Lung (tissue), 12 donors: ENCODE data around the gene ELMOD1. TPM values are rescaled to one million over a fixed set of nuclear protein-coding genes. Genes with fewer than 3 reads are reported as not detected.
"Not testable (repeated sequence)": the region's sequence is repeated elsewhere in the genome, so short reads cannot be mapped to it uniquely, and the experiment has no call there.

Source experiments
- ATAC-seq: fragments of 200-7000 bp; cut with Tn5 transposase; one replicate; pipeline ENCODE4 v1.9.1; 2020; ENCODE audit warnings: moderate number of reproducible peaks; ENCODE audit not compliant: insufficient read depth, low FRiP score
- DNase-seq, 3 donors: peaks; one replicate each; pipeline ENCODE4 v3.0.0-alpha.2; 2013 to 2017
- H3K27ac ChIP-seq, 2 donors: one replicate each; pipeline ENCODE4 v1.5.1; 2013; ENCODE audit warnings: mild to moderate bottlenecking in 2 of 2, moderate library complexity in 2 of 2, control low read depth in 1 of 2, inconsistent platforms in 1 of 2, low read depth in 1 of 2, low read length in 1 of 2
- H3K27me3 ChIP-seq, 3 donors: one replicate each; pipeline ENCODE4 v1.5.1; 2013; ENCODE audit warnings: low read length in 2 of 3; ENCODE audit not compliant: control insufficient read depth in 3 of 3, insufficient read depth in 3 of 3
- H3K36me3 ChIP-seq, 4 donors: one replicate each; pipeline ENCODE4 v1.5.1; 2013; ENCODE audit warnings: low read length in 4 of 4, mild to moderate bottlenecking in 1 of 4, moderate library complexity in 1 of 4; ENCODE audit not compliant: control insufficient read depth in 4 of 4, insufficient read depth in 4 of 4
- H3K4me1 ChIP-seq, 5 donors: one replicate each; pipeline ENCODE4 v1.5.1; 2013; ENCODE audit warnings: low read length in 5 of 5, mild to moderate bottlenecking in 2 of 5, moderate library complexity in 1 of 5; ENCODE audit not compliant: control insufficient read depth in 5 of 5, insufficient read depth in 5 of 5
- H3K4me3 ChIP-seq: one replicate; pipeline ENCODE4 v1.5.1; 2013; ENCODE audit warnings: mild to moderate bottlenecking, control low read depth, moderate library complexity
- H3K9ac ChIP-seq, 2 donors: one replicate each; pipeline ENCODE4 v1.5.1; 2013; ENCODE audit warnings: low read length in 2 of 2, control low read depth in 1 of 2; ENCODE audit not compliant: insufficient read depth in 1 of 2
- H3K9me3 ChIP-seq, 4 donors: one replicate each; pipeline ENCODE4 v1.5.1; 2013; ENCODE audit warnings: low read length in 3 of 4, mild to moderate bottlenecking in 1 of 4, moderate library complexity in 1 of 4; ENCODE audit not compliant: control insufficient read depth in 4 of 4, insufficient read depth in 3 of 4
- WGBS, 2 donors: extraction: QIAGEN DNeasy Blood & Tissue Kit; methylation state at CpG; one replicate each; pipeline ENCODE4 v1.1.7; 2013; 5-methylcytosine and 5-hydroxymethylcytosine counted together
- polyA plus RNA-seq, 2 donors: library from polyadenylated mRNA; stranded (reverse); fragments of 200-250 nt; gene quantifications; one replicate each; pipeline ENCODE4 v1.2.1, GENCODE V29; 2013
- total RNA-seq, 2 donors: library from RNA; depleted of rRNA in 1 of 2; stranded (reverse); fragments of >200 nt in 1 of 2; gene quantifications; one replicate each; pipeline ENCODE4 v1.2.1, GENCODE V29; 2014 to 2021
- TF ChIP-seq, protein P1 (sequence below): IDR thresholded peaks from 2 replicates; pipeline ENCODE4 v1.5.1; 2012; ENCODE audit warnings: mild to moderate bottlenecking; ENCODE audit errors: control extremely low read depth, extremely low read depth
- donor health status: control.
- donor health status: control.
- donor health status: Bipolar disorder and iron deficiency.
- donor health status: healthy.
- donor health status: DM: yes; HTN: yes; CAD: no.

ELMOD1 gene
- total and polyA plus RNA-seq, 4 donors = 0.19 to 1.9 (median 0.82) TPM

DNA sequence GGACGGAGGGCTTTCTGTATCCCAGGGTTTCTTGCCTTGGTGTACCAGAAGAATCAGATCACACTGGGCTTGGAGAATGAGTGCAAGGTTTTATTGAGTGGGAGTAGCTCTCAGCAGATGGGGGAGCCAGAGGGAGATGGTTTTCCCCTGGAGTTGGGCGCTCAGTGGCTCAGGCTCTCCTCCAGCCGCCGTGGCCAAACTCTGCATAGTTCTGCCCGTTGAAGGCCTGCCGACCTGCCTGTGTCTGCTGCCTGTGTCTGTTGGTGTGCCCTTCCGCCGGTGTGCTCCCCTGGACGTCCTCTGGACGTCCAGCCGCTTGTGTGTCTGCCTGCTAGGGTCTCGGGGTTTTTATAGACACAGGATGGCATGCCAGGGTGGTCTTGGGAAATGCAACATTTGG lies 20.9 kb upstream of the ELMOD1 start:
- 92 to 93% methylated on average over 12 of the region's 12 CpGs for WGBS, 2 donors
- H3K9ac ChIP-seq = no peak overlapping the region
- H3K36me3 ChIP-seq = peaks cover 0 to 2% (median 0%) of the 10 kb centered on the region in 4 donors
- no peak overlapping the region for H3K4me3 ChIP-seq
- no peaks in the 10 kb centered on the region for H3K9me3 ChIP-seq
- DNase-seq (no peak), ATAC-seq (no peak)
- H3K27me3 ChIP-seq = no peaks in the 10 kb centered on the region
- peaks cover 0 to 4% (median 0%) of the 10 kb centered on the region in 5 donors for H3K4me1 ChIP-seq
- TF ChIP-seq, protein P1, sequence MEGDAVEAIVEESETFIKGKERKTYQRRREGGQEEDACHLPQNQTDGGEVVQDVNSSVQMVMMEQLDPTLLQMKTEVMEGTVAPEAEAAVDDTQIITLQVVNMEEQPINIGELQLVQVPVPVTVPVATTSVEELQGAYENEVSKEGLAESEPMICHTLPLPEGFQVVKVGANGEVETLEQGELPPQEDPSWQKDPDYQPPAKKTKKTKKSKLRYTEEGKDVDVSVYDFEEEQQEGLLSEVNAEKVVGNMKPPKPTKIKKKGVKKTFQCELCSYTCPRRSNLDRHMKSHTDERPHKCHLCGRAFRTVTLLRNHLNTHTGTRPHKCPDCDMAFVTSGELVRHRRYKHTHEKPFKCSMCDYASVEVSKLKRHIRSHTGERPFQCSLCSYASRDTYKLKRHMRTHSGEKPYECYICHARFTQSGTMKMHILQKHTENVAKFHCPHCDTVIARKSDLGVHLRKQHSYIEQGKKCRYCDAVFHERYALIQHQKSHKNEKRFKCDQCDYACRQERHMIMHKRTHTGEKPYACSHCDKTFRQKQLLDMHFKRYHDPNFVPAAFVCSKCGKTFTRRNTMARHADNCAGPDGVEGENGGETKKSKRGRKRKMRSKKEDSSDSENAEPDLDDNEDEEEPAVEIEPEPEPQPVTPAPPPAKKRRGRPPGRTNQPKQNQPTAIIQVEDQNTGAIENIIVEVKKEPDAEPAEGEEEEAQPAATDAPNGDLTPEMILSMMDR = no peak
- H3K27ac ChIP-seq = no peak overlapping the region

DNA sequence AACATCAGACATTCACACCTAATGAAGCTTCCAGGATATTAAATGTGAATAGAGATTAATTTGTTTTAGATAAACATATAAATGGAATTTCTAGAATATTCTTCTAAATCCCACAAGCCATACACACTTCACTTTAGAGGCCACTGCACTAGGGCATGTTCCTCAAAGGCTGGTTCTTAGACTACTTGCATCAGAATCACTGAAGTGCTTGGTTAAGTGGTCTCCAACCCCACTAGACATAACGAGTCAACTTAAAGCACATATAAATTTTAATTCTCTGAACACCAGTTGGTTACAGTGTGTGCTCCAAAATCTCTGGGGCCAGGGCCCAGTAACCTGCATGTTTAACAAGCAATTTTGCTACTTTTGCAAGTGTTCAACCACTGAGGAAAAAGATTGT lies 17.5 kb upstream of the ELMOD1 start:
- Histone ChIP-seq H3K4me1 (no peaks in the 10 kb centered on the region), H3K9me3 (no peaks in the 10 kb centered on the region), H3K27me3 (no peaks in the 10 kb centered on the region), H3K9ac (no peak overlapping the region), H3K36me3 (no peaks in the 10 kb centered on the region), H3K27ac (no peak overlapping the region), H3K4me3 (no peak overlapping the region)
- ATAC-seq = no peak
- TF ChIP-seq, protein P1 = no peak
- WGBS, 2 donors = 57 to 91% methylated on average over 1 of the region's 1 CpG
- peak in 2 of 3 donors; percentile 36 to 67 for DNase-seq

DNA sequence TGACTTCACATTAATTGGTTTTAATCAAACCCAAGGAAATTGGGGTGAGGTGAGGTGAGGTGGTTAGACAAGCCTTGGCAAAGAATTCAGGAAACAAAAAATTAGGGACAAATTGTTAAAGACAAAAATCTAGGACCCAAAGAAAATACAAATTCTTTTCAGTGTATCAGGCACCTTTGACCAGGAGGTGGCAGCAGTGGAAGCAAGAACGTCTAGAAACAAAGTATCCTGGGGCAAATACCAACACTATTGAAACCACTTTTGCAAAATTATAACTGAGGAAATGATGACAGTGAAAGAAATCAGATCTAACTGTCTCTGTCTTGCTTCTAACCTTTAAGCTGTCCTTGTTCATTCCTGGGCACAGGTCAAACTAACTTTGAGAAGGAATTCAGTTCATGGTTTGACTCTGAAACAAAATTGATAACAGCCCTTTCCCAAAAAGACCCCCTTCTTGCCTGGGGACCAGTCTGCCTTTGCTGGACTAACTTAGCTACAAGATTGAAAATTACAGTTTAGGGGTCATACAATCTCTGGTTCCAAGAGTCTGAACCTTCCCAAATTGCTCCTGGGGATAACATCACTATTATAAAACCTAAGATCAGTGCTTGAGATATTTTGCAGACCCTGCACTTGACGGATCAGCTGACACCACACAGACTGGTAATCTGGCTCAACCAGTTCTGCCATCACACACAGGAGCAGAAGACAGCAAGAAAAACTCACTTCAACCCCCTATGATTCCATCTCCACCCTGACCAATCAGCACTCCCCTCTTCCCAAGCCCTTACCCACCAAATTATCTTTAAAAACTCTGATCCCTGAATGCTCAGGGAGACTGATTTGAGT lies 14.2 kb upstream of the ELMOD1 start:
- not testable (repeated sequence) for H3K9me3 ChIP-seq, H3K4me1 ChIP-seq, H3K36me3 ChIP-seq, H3K27me3 ChIP-seq, H3K4me3 ChIP-seq, H3K9ac ChIP-seq, H3K27ac ChIP-seq
- ATAC-seq = peak; percentile 66
- TF ChIP-seq, protein P1 = peak; percentile 47
- WGBS, 2 donors = 33% methylated on average over 2 of the region's 2 CpGs
- peak; percentile 39 to 65 (median 60) for DNase-seq
